ENCODE data around the gene PPIL1.

Gene PPIL1

GRCh38 chr6:36834576-36835341 is 39.8 kb downstream of the PPIL1 start:
- FAIRE-seq, result no peak

- no peak for FAIRE-seq
Observed at GRCh38 chr6:36833182-36833789, 41.3 kb downstream of the PPIL1 start.

GRCh38 chr6:36832313-36832712 is 42.3 kb downstream of the PPIL1 start:
- no peak for FAIRE-seq

GRCh38 chr6:36830577-36830976 is 44.0 kb downstream of the PPIL1 start:
- no peak for FAIRE-seq

- no peak for FAIRE-seq
Observed at GRCh38 chr6:36829919-36830544, 44.6 kb downstream of the PPIL1 start.

DNA sequence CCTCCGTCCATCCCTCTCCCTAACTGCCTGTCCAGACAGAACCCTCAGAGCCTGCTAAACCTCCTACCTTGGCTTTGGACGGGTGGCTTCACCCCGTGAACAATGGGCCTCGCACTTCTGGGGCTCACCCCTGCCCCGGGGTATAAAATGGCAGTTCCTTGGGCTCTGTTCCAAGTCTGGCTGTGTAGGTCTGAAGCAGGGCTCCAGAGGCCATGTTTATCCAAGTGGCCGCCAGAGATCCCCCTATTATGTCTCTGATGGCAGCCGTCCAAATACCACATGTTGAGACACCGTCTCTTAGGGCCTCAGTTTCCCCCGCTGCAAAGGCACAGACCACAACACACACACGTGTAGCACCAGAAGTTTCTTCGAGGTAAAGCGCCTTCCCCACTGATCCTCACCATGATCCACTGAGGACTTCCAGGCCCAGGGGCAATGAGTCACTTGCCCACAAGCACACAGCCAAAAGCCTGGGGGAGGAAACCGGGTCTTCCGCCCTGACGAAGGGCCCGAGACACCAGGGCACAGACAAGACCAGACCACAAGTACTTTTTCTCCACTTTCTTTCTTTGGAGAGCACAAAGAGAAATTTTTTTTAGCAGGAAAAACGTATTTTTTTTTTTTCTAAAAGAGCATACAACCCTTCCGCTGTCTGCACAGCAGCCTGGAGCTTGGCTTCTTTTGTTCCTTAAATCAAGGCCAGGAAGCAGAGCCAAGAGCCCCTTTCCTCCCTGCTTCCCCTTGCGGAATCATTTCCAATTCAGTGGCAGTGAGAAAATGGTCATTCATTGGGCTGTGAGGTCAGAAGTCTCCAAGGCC is 47.1 kb downstream of the PPIL1 start:
- no peak for FAIRE-seq

GRCh38 chr6:36826520-36827227 is 47.9 kb downstream of the PPIL1 start:
- no peak for FAIRE-seq

- no peak for FAIRE-seq
Observed at GRCh38 chr6:36825994-36826393, 48.6 kb downstream of the PPIL1 start.

DNA sequence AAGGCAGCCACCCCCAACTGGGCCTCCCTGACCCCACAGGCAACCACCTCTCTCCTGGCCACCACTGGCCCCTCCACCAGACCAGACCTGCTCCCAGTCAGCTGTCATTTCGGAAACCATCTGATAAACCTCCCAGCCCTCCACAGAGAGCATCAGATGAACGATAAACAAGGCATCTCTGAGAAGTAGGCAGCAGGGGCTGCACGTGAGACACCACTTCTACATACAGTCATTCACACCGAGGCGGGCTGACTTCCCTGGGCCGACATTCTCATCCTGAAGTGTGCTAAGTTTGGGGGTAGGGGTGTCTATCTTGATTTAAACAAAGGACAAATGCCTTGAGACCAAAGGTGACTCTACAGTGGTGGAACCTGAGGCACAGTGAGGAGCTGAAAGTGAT is 49.2 kb downstream of the PPIL1 start:
- FAIRE-seq, result no peak

GRCh38 chr6:36824253-36824652 is 50.4 kb downstream of the PPIL1 start:
- no peak for FAIRE-seq

DNA sequence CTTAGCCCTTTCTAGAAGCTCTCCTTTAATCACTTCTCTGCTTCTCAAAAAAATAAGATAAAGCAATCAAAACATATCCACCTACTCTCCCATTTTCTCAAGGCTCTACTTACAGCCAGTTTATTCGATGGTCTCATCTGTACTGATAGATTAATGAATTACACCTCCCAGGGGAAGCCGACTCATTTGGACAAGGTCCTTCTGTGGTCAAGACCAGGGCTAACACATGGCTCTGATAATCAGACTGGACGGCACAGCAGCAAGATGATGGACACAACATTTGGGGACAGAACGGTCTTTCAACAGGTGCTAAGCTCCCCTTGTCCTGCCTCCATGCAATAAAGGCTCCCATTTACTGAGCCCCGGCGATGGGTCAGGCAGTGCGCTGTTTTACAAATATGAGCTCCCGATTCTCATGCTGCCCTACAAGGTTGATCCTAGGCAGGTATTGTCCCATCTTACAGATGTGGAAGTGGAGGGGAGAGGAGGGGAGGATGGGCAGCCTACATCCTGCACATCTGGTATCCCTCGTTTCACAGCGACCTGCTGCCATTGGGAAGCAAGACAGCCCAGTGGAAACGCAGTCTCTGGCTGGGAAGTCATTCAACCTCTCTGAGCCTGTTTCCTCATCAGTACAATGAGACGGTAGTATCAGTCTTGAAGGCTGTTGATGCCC is 51.0 kb downstream of the PPIL1 start:
- no peak for FAIRE-seq

DNA sequence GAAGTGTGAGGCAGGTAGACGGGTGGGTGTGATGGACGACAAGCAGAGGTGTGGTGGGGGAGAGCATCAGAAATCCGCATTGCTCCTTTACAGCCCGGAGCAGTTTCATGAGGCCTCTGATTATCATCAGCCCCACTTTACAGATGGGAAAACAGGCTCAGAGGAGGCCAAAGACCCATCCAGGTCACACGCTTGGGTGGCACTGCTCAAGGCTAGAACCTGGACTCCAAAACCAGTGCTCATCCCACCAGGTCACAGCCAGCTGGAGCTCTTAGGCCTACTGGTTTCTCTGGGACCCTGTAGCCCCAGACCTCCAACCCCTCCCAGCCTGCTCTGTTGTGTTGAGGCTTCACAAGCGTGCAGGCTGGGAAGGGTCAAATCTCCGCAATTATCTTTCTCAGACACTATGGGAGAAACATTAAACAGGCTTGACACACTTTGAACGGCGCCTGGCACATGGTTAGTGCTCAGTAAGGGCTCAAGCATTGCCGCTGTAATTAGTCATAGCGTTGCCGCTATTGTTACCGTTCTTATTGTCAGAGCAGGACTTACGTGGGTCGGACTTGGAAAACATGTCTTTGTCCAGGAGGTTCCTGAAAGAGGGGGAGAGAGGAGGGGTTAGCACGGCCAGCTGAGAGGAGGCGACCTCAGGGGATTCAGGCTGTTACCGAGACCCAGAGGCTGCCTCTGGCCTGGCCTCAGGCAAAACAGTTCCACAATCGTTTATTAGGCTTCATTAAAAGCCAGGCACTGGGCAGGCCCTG is 51.9 kb downstream of the PPIL1 start:
- FAIRE-seq, result no peak

- FAIRE-seq, result no peak
Observed at GRCh38 chr6:36821581-36822335, 52.8 kb downstream of the PPIL1 start.

DNA sequence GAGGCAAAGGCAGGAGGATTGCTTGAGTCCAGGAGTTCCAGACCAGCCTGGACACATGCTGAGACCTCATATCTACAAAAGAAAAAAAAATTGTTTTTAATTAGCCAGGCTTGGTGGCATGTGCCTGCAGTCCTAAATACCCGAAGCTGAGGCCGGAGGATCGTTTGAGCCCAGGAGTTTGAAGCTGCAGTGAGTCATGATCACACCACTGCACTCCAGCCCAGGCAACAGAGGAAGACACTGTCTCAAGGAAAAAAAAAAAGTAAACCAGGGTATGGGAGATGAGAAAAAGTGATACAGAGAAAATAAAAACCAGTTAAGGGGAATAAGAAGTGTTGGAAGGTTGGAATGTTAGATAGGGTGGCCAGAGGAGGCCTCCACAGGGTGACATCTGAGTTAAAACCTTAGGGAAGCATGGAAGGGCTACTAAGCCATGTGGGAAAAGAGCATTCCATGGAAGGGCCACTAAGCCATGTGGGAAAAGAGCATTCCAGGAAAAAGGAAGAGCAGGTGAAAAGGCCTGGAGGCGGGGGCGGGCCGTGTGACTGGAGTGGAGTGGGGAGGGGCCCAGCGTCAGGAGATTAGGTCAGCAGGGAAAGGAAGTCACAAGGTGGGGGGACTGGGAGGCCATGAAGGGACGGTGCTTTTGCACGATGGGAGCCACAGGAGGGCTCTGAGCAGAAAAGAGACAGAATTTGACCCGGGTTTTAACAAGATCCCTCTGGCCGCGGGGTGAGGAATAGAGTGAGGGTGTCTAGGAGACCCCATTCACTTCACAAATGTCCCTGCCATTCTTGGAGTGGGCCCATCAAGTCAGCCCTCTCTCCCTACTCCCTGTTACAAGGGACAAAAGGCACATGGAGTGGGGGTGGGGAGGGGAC is 53.7 kb downstream of the PPIL1 start:
- no peak for FAIRE-seq

- FAIRE-seq, result no peak
Observed at GRCh38 chr6:36818756-36819155, 55.8 kb downstream of the PPIL1 start.

DNA sequence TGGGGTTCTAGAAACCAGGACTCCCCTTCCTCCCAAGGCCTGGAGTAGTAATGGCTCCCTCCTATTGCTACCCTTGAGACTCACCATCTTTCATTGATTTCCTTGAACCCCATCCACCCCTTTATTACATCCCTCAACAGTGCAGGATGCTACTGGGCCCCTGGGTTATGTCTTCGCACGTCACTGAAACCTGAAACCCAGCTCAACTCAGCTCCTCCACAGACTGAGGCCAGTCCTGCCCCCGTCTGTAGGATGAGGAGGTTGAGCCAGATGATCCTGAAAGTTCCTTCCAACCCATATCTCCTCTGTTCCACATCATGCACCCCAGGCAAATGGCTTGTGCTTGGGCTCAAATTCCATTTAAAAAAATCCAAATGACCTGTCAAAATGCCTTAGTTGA is 56.8 kb downstream of the PPIL1 start:
- FAIRE-seq, result no peak

DNA sequence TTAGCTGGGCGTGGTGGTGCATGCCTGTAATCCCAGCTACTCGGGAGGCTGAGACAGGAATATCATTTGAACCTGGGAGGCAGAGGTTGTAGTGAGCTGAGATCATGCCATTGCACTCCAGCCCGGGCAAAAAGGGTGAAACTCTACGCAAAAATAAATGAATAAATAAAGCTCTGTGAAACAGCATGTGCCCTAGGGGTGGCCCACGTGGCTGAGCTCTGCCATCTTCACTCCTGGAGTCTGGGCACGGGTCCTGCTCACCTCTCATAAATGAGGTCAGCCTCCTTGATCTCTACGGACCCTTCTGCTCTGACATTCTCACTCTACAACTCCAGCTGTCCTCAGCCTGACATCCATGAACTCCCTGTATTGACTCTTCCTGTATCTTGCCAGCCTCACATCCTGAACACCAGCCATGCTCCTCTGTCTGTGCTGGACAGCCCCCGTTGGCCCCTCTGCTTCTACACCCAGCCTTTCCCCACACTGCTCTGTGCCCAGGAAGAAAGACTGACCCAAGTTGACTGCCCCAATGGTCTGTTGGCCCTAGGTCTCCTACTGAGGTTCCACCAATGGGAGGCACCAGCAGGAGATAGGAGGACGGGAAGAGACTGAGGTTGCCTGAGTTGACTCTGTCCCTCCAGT is 57.3 kb downstream of the PPIL1 start:
- no peak for FAIRE-seq

- no peak for FAIRE-seq
Observed at GRCh38 chr6:36815962-36816735, 58.5 kb downstream of the PPIL1 start.

Data from colon (tissue), 2 donors.